HG03460 (cell line): ENCODE data around the gene SLC26A11.

Source experiments
- ATAC-seq: cut with Tn5 transposase; IDR thresholded peaks from one replicate; pipeline ENCODE4 v1.9.1; 2021; ENCODE audit not compliant: unreplicated experiment

Gene SLC26A11

DNA sequence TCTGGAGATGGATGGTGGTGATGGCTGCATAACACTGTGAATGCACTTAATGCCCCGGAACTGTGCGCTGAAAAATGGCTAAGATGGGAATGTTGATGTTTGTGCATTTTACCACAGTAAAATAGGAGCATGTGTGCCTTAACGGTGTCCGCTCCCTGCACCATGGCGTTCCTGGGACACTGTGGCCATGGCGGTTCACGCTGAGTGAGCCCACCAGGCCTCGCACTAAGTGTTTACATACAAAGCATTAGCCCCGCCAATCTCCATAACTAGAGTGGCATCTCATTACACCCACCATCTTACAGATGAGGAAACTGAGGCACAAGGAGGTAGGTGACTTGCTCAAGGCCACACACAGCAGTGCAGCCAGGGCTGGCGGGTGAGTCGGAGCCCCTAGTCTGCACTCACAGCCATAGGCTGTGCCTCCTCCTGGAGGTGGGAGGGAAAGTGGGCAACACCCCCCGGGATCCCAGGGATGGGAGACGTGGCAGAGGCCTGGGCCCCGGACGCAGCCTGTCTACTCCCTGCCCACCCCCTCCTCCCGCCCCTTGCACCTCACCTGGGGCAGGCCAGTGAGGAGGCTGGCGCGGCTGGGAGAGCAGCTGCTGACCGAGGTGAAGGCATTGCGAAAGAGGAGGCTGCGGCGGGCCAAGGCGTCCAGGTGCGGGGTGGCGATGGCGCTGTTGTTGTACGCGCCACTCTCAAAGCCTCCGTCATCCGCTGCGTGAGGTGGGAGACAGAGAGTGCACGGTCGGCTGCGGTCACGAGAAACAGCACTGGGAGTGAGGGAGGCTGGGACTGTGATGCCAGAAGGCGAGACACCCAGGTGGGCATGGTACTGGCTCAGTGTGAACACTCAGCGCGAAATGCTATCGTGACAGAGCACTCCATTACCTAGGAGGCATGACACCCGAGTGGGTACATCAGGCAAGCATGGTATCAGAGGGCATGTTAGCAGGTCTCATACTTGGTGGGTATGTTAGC lies 3.5 kb upstream of the SLC26A11 start:
- ATAC-seq = no peak

DNA sequence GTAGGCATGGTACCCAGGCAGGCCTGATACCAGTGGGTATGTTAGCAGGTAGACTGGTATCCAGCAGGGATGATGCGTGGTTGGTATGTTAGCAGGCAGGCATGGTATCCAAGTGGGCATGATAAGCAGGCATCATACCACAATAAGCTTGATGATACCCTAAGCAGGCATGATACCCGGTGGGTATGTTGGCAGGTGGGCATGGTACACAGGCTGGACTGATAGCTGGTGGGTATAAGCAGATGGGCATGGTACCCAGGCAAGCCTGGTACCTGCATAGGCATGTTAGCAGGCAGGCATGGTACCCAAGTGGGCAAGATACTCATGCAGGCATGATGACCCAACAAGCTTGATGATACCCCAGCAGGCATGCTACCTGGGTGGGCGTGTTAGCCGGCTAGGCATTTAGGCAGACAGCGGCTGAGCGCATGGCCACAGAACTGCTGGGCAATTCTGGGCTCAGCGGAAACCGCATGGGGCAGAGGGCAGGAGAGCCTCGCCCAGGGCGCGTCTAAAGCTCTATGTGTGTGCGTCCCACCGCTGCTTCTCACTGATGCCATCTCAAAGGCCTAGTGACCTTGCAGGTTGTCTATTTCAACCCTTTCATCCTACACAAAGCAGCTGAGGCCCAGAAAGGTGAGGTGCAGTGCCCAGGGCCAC lies 2.4 kb upstream of the SLC26A11 start:
- no peak for ATAC-seq

DNA sequence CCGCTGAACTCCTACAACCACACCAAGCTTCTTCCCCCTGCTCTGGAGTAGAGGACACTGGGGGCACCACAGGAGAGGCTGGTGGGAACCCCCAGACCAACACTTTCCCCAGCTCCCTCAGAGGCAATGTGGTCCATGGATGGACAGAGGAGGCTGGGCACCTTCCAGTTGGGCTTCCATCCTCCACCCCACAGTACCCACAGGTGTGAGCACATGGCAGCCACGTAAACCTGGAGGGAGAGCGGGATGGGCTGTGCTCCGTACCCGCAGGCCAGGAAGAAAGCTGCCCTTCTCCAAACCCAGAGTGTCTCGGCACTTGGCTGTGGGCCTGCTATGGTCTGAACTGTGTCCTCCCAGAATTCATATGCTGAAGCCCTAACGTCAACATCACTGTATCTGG lies 1.8 kb upstream of the SLC26A11 start:
- no peak for ATAC-seq

DNA sequence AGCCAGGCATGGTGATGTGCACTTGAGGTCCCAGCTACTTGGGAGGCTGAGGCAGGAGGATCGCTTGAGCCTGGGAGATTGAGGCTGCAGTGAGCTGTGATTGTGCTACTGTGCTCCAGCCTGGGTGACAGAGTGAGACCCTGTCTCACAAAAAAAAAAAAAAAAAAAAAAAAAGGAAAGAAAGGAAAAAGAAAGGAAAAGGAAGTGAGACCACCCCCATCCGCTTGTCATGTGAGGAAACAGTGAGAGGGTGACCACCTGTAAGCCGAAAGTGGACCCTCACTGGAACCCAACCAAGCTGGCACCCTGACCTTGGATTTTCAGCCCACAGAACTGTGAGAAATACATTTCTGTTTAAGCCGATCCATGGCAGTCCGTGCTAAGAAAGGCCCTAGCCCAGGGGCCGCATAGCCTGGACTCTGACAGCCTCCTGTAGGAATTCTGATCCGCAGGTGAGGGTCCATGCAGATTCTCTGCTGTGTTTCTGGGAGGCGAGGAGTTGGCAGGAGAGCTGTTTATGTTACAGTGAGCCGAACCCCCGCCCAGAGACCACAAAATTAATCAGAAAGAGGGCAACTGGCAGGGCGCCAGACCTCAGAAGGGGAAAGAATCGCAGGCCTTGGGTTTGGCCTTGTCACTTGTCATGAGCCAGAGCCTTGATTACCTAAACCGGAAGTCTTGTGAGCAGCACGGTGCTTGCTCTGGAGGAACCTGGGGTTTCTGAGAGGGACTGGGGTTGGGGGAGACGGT lies 1.0 kb upstream of the SLC26A11 start:
- ATAC-seq = peak; percentile 67

DNA sequence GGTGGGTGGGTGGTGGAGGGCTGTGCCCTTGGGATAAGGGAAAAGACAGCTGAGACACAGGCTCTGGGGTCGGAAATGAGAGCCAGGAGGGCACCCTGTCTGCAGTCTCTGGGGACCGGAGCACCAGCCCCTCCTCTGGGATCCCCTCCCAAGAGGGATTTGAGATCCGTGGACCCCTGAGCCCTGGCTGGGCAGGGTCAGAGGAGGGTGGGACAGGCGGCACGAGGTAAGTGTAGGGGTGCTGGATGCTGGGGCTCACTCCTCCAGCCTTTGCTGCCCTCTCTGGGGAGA lies 519 bp upstream of the SLC26A11 start:
- ATAC-seq = no peak

DNA sequence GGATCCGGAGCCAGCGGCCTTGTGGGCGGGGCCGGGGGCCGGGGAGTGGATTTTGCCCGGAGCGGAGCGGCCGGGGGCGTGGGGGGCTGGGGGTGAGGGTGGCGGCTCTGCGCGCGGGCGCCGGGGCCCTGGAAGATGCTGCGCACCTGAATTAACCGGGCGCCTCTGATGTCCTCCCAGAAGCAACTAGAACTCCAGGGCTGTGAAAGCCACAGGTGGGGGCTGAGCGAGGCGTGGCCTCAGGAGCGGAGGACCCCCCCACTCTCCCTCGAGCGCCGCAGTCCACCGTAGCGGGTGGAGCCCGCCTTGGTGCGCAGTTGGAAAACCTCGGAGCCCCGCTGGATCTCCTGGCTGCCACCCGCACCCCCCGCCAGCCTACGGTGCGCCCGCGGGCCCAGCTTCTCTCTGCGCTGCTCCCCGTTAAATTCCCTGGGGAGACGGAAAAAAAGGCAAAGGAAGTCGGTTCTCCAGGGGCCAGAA lies 549 bp downstream of the SLC26A11 start:
- ATAC-seq = no peak

DNA sequence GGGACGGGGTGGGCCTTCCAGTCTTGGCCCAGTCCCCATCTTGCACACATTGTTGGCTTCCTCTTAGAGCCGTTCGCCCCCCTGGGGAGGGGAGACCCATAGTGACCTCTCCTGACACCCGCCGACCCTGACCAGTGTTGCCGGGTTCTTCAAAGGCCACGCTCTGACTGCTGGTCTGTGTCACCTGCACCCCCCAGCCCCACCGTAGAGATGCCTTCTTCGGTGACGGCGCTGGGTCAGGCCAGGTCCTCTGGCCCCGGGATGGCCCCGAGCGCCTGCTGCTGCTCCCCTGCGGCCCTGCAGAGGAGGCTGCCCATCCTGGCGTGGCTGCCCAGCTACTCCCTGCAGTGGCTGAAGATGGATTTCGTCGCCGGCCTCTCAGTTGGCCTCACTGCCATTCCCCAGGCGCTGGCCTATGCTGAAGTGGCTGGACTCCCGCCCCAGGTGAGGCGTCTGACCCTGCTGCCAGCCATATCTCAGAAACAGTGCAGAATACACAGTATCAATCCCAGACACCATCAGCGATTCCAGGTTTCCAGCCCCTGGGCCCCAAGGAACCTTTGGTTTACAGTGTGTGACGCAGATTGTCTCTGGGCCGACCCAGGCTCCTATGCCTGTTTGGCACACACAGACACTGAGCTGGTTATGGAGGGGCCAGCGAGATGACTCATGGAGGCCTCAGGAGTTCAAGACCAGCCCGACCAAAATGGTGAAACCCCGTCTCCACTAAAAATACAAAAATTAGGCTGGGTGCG lies 1.3 kb downstream of the SLC26A11 start:
- no peak for ATAC-seq

DNA sequence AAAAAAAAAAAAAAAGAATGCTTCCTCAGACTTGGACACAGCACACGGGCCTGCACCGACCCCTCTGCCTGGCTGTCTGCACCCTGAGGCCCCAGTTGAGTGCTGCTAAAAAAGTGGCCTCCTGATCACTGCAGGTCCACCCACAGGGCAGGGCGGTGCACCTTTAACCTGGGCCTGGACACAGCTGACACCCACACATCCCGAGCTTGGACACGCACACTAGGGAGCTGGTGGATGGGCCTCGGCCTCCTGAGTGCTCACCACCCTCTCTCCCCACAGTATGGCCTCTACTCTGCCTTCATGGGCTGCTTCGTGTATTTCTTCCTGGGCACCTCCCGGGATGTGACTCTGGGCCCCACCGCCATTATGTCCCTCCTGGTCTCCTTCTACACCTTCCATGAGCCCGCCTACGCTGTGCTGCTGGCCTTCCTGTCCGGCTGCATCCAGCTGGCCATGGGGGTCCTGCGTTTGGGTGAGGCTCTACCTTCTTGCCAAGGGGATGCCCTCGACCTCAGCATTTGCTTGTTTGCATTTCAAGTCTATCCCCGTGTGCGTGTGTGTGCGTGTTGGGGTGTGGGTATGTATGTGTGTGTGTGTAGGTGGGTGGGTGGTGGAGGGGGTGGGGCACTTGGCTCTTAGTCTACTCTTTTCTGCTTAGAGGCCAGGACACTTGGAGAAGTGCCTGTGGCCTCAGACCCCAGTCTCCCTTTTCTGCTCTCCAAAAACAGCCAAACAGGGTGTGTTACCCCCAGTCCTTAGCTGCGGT lies 2.3 kb downstream of the SLC26A11 start:
- no peak for ATAC-seq

DNA sequence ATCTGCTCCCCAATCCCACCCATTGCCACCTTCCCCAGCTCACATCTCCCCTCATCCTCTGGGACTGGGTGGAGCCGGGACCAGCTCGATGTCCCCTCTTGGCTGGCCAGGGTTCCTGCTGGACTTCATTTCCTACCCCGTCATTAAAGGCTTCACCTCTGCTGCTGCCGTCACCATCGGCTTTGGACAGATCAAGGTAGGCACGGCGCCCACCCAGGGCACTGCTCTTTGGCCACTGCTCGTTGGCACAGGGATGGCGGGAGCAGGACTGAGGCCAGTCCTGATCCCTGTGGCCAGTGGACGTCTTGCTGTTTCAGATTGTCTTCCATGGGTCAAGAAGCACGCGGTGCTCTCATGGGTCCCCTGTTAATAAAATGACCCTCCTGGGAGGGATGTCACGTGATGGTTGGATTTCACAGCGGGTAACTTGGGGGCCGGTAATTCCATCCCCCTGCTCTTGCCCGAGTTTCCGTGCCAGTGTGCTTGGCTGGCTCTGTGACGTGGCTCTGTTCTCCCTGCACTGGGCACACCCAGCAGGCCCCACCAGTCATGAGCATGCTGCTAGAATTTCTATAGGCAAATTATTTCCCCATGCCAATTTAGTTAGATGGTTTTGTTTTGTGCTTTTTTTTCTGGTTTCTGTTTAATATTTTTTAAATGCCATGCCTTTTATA lies 3.1 kb downstream of the SLC26A11 start:
- ATAC-seq = no peak

DNA sequence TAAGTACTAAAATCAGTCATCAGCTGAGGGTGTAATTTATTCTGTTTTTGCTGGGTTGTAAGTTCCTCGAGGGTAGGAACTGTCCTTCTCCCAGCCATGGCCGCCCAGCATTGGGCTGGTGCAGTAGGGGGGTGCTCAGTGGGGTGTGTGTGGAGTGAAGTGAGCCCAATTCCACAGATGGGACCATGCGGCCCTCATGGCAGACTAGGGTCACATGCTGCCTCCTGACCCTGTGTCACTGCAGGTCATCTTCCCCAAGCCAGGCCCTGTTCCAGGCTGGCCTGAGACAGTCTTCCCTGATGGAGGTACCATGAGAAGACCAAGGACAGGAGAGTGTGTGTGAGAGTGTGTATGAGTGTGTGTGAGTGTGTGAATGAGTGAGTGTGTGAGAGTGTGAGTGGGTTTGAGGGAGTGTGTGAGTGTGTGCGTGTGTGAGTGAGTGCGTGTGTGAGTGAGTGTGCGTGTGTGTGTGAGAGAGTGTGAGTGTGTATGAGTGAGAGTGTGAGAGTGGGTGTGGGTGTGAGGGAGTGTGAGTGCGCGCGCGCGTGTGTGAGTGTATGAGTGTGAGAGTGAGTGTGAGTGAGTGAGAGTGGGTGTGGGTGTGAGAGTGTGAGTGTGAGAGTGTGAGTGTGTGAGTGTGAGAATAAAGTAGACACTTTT lies 3.7 kb downstream of the SLC26A11 start:
- no peak for ATAC-seq

DNA sequence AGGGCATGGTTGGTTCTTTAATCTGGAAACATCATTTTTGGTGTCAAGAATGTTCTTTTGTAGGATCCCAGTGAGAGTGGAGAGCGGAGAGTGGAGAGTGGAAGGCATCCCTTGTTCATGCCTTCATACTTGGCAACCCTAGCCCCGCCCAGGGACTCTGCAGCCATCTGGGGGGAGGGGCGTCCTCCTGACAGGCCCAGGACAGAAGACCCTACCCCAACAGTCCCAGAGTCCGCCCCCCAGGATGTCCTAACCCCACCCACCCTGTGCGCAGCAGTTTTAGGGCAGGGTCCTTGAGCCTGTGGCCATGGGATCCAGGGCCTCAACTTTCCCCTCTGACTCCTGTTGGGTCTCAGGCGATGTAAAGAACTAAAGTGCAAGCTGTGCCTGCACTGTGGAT lies 4.5 kb downstream of the SLC26A11 start:
- no peak for ATAC-seq

DNA sequence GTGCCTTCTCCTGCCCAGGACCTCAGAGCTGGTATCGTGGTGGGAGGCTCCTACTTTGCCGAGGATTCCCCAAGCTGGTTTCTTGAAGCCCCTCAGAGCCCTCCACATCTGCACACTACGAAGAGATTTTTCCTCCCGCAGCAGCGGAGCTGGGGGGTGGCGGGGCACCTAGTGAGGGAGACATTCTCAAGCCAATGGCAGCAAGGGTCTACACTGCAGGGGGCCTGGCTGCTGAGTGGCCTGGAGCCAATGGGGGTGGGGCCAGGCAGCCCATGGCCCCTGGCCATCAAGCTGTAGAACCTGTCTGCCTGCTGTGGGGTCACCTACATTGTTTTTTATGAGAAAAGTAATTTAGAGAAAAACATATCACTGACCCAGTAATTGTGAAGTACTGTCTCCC lies 5.0 kb downstream of the SLC26A11 start:
- ATAC-seq = no peak

DNA sequence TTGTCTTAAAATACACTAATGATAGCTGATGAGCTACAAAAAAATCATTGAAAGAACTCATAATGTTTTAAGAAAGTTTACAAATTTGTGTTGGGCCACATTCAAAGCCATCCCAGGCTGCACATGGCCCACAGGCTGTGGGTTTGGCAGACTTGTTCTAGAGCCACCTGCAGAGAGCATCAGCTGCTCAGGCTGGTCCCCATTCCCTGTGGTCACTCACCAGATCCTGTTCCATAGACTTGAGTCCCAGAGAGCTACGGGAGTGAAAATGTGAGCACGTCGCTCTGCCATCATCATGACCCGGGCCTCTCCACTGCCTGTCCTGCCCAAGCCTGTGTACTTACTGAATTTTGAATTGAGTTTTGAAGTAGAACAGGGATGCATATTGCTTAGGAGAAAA lies 6.9 kb downstream of the SLC26A11 start:
- no peak for ATAC-seq

DNA sequence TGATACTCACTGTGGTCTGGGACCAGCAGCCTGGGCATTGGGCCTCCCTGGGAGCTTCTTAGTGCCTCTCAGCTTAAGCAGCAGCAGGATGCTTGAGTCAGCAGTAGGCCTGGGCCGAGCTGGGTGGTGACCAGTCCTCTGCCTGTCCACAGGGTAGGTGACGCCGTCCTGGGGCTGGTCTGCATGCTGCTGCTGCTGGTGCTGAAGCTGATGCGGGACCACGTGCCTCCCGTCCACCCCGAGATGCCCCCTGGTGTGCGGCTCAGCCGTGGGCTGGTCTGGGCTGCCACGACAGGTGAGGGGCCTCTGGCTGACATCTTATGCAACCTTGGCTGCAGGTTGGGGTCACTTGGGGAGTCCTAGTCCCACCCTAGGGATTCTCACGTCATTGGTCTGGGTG lies 7.4 kb downstream of the SLC26A11 start:
- ATAC-seq = no peak

DNA sequence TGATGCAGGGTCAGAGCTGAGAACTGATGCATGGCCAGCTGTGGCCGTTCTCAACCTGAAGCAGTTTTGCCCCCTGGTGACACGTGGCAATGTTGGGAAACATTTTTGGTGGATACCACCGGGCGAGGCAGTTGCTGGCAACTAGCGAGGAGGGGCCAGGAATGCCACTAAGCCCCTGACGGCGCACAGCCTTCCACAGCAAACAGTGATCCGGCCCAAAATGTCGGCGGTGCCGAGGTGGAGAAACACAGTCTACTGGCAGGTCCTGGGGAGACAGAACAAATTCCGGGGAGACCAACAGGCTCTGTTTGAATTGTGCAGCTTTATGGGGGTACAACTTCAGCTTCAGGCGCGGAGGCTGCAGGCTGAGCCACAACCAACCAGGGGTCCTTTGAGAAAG lies 8.2 kb downstream of the SLC26A11 start:
- ATAC-seq = no peak

DNA sequence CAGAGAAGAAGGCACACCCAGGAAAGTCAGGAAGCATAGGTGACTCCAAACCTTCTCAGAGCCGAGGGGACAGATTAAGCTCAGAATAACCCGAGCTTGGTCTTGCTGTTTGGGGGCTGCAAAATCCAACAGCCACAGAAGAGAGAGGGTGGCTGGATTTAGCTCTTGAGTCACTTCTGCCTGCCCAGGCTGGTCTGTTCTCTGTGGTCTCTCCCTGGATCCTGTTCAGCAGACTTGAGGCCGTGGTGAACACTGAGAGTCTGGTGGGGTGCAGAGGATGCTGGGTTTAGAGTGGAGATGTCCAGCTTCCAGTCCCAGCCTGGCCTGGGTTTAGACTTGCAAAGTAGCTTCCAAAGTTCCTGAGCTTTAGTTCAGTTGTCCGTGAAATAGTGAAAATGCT lies 8.8 kb downstream of the SLC26A11 start:
- no peak for ATAC-seq

DNA sequence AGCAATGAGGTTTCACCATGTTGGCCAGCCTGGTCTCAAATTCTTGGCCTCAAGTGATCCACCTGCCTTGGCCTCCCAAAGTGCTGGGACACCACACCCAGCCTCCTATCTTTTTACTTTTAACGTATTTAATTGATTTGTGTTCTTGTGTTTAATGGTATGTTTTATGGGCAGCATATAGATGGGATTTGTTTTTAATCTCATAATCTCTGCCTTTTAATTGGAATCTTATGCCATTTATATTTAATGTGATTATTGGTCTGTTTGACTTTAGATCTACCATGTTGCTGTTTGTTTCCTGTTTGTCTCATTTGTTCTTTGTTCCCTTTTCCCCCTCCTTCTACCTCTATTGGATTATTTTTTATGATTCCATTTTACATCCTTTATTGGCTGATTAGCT lies 12.2 kb downstream of the SLC26A11 start:
- no peak for ATAC-seq

DNA sequence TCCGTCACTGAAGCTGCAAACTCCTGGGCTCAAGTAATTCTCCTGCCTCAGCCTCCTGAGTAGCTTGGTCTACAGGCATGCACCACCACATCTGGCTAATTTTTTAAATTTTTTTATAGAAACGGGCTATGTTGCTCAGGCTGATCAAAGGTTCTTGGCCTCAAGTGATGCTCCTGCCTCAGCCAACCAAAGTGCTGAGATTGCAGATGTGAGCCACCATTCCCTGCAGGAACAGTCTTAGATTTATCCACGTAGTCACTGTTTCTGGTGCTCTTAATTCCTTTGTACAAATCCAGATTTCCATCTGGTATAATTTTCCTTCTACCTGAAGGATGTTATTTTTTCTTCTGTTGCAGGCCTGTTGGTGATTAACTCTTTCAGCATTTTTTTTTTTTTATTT lies 13.0 kb downstream of the SLC26A11 start:
- no peak for ATAC-seq

DNA sequence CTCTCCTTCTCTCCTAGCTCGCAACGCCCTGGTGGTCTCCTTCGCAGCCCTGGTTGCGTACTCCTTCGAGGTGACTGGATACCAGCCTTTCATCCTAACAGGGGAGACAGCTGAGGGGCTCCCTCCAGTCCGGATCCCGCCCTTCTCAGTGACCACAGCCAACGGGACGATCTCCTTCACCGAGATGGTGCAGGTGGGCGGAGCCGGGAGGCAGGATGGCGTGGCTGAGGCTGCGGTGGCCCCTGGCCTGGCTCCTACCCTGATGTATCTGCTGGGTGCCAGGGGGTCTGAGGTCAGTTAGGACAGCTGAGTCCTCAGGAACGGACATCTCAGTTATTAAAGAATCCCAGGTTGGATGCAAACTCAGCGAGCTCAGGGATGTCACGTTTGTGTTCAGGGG lies 16.7 kb downstream of the SLC26A11 start:
- ATAC-seq = no peak
